Gastroesophageal sphincter (tissue), 4 donors: ENCODE results near the gene CBFB. TPM values are rescaled to one million over a fixed set of nuclear protein-coding genes. Genes with fewer than 3 reads are reported as not detected.

ENCODE experiments used
- ATAC-seq: fragments of 150-250 bp; one replicate; pipeline ENCODE4 v1.9.1; 2016; ENCODE audit warnings: mild to moderate bottlenecking, moderate library complexity
- H3K27ac ChIP-seq, 4 donors: fragments of 200-600 bp; sonication (generic) in 3 of 4; 1 replicate in 3 of 4; 2 replicates in 1 of 4; pipeline ENCODE4 v1.5.1; 2016 to 2019
- H3K27me3 ChIP-seq: fragments of 200-600 bp; sonication (generic); one replicate; pipeline ENCODE4 v1.5.1; 2019
- H3K36me3 ChIP-seq, 2 donors: fragments of 200-600 bp; sonication (generic); one replicate each; pipeline ENCODE4 v1.5.1; 2019; ENCODE audit warnings: control low read depth in 1 of 2
- H3K4me1 ChIP-seq, 3 donors: fragments of 200-600 bp; sonication (generic); 1 replicate in 2 of 3; 2 replicates in 1 of 3; pipeline ENCODE4 v1.5.1; 2016 to 2019; ENCODE audit warnings: control low read depth in 2 of 3
- H3K4me3 ChIP-seq, 2 donors: fragments of 200-600 bp; sonication (generic); one replicate each; pipeline ENCODE4 v1.5.1; 2019; ENCODE audit warnings: mild to moderate bottlenecking in 1 of 2, moderate library complexity in 1 of 2
- H3K9me3 ChIP-seq, 3 donors: fragments of 200-600 bp; sonication (generic); one replicate each; pipeline ENCODE4 v1.5.1; 2017 to 2019; ENCODE audit warnings: control low read depth in 2 of 3
- EP300 ChIP-seq: sonication (generic); formaldehyde crosslinking; IDR thresholded peaks from one replicate; pipeline ENCODE4 v1.6.1; 2017; ENCODE audit warnings: antibody characterized with exemption, mild to moderate bottlenecking
- POLR2A ChIP-seq, 2 donors: fragments of 450-650 bp; IDR thresholded peaks; one replicate each; pipeline ENCODE4 v1.6.1; 2017; ENCODE audit warnings: antibody characterized with exemption in 2 of 2, mild to moderate bottlenecking in 2 of 2, moderate library complexity in 1 of 2
- POLR2AphosphoS5 ChIP-seq: sonication (generic); formaldehyde crosslinking; IDR thresholded peaks from one replicate; pipeline ENCODE4 v1.6.1; 2017; ENCODE audit warnings: antibody characterized with exemption
- WGBS, 2 donors: methylation state at CpG; one replicate each; pipeline ENCODE4 v1.1.5; 2018; ENCODE audit warnings: low coverage in 1 of 2; 5-methylcytosine and 5-hydroxymethylcytosine counted together
- total RNA-seq, 4 donors: library from RNA; depleted of rRNA; stranded (reverse); fragments of >200 nt; gene quantifications; one replicate each; pipeline ENCODE4 v1.1.0, GENCODE V29; 2016
- TF ChIP-seq, protein P1 (sequence below), 4 experiments: fragments of 200-600 bp in 2 of 4; fragments of 450-650 bp in 2 of 4; sonication (generic) in 1 of 4; IDR thresholded peaks; one replicate each; pipeline ENCODE4 v1.5.1; 2017 to 2019; ENCODE audit warnings: antibody characterized with exemption in 4 of 4, mild to moderate bottlenecking in 2 of 4, moderate library complexity in 2 of 4

The CBFB gene
- 10 to 100 TPM; 26.5 to 39.3 (median 27.5) TPM for total RNA-seq

DNA sequence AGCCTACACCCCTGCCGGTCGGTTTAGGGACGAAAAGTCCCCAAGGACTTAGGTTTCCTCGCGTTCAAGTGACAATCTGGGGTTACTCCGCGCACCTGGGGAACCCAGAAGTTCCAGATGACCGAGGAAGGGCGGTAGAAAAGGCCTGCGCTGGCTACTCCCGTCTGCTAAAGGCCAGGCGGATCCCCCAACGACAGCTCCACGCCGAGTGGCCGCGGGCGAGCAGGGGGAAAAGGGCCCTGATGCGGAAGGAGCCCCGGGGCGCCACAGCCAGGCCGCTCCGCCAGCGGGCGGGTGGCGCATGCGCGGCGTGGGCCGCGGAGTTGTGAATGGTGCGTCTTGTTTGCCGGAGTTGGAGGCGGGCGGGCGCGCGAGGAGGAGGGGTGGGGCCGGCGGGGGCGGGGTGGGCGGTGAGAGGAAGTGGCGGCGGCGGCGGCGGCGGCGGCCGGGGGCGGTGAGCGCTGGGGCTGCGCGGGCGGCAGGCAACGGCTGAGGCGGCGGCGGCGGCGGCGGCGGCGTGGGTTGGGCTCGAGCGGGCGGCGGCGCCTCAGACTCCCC lies at the start of gene CBFB:
CBFB (plus strand) TSS at position 454 of the 558 bp plus-strand sequence. CDS start 259 bp downstream, outside the sequence.
- H3K4me3 ChIP-seq, result peak within 1 kb of the TSS; percentile 80 to 98
- H3K36me3 ChIP-seq, result no peaks in the 10 kb centered on the region
- no peaks in the 10 kb centered on the region for H3K9me3 ChIP-seq
- no peaks in the 10 kb centered on the region for H3K27me3 ChIP-seq
- peaks cover 0 to 46% (median 12%) of the 10 kb centered on the region in 3 donors for H3K4me1 ChIP-seq
- WGBS, 2 donors, result no CpG with 5 or more reads among the region's 69 CpGs
- peak; percentile 44 to 88 for TF ChIP-seq POLR2A (IDR thresholded peaks at IDR 0.05)
- TF ChIP-seq POLR2AphosphoS5, result peak; percentile 82
- TF ChIP-seq, protein P1, sequence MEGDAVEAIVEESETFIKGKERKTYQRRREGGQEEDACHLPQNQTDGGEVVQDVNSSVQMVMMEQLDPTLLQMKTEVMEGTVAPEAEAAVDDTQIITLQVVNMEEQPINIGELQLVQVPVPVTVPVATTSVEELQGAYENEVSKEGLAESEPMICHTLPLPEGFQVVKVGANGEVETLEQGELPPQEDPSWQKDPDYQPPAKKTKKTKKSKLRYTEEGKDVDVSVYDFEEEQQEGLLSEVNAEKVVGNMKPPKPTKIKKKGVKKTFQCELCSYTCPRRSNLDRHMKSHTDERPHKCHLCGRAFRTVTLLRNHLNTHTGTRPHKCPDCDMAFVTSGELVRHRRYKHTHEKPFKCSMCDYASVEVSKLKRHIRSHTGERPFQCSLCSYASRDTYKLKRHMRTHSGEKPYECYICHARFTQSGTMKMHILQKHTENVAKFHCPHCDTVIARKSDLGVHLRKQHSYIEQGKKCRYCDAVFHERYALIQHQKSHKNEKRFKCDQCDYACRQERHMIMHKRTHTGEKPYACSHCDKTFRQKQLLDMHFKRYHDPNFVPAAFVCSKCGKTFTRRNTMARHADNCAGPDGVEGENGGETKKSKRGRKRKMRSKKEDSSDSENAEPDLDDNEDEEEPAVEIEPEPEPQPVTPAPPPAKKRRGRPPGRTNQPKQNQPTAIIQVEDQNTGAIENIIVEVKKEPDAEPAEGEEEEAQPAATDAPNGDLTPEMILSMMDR (IDR thresholded peaks at IDR 0.05), result peak in 2 of 4 experiments; percentile 23 to 28
- no peak for TF ChIP-seq EP300
- ATAC-seq, result peak; percentile 94
- H3K27ac ChIP-seq, result peak within 1 kb of the TSS; percentile 98 to 99 (median 98)

DNA sequence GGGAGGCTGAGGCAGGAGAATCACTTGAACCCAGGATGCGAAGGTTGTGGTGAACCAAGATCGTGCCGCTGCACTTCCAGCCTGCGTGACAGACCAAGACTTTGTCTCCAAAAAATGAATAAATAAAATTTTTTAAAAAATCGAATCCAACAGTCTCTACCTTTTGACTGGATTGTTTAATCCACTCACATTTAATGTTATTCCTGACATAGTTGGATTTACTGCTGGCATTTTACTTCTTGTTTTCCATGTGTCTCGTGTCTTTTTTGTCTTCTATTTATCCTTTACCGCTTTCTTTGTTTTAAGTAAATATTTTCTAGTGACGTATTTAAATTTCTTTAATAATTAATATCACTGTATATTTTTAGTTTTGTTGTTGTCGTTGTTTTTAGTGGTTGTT lies 45.9 kb upstream of the CBFB start:
- Histone ChIP-seq H3K27me3 (no peaks in the 10 kb centered on the region), H3K4me1 (peaks cover 0 to 14% (median 0%) of the 10 kb centered on the region in 3 donors), H3K4me3 (no peak overlapping the region), H3K9me3 (no peaks in the 10 kb centered on the region), H3K36me3 (no peaks in the 10 kb centered on the region), H3K27ac (no peak overlapping the region)
- WGBS, 2 donors, result 94 to 95% methylated on average over 6 to 9 of the region's 9 CpGs
- no peak for ATAC-seq
- TF ChIP-seq POLR2A (IDR thresholded peaks at IDR 0.05) (no peak), EP300 (no peak), POLR2AphosphoS5 (no peak)
- TF ChIP-seq, protein P1 (IDR thresholded peaks at IDR 0.05), result no peak

DNA sequence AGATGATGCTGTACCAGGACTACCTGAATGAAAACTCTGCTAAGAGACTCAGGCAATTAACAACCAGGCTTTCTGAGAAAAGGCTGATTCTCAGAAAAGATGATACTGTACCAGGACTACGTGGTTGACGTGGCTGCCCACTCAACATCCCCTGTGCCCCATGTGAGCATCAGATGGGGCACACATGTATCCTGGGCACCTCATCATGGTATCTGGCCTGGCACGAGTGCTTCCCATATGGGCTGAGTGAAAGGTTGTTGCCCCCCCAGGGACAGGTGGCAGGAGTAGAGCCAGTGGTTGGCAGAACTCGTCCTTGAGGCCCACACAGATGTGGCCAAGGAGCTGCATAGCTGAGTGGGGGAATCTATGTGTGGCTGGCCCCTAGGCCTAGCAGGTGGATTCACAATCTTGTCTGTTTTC lies 44.0 kb upstream of the CBFB start:
- Histone ChIP-seq H3K4me3 (no peak overlapping the region), H3K27me3 (no peaks in the 10 kb centered on the region), H3K4me1 (no peaks in the 10 kb centered on the region), H3K9me3 (no peaks in the 10 kb centered on the region), H3K36me3 (no peaks in the 10 kb centered on the region), H3K27ac (no peak overlapping the region)
- TF ChIP-seq, protein P1 (IDR thresholded peaks at IDR 0.05), result no peak
- TF ChIP-seq POLR2A (IDR thresholded peaks at IDR 0.05) (no peak), EP300 (no peak), POLR2AphosphoS5 (no peak)
- WGBS, 2 donors, result 100% methylated on average over 1 of the region's 4 CpGs; no CpG with 5 or more reads in 1 of the 2 donors
- no peak for ATAC-seq

DNA sequence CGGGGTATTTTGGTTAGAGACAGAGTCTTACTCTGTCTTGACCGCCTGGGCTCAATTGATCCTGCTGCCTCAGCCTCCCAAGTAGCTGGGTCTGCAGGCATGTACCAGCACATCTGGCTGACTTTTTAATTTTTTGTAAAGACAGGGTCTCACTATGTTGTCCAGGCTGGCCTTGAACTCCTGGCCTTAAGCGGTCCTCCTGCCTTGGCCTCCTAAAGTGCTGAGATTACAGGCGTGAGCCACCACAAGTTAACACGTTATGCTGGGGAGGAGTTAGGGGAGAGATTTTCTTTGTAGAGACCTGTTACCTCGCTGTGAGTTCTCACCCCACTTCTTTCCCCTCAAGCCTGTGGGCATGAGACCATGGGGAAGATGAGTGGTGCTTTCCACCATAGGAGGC lies 42.4 kb upstream of the CBFB start:
- 94 to 100% methylated on average over 2 of the region's 6 CpGs for WGBS, 2 donors
- TF ChIP-seq EP300, result no peak
- no peak for TF ChIP-seq POLR2AphosphoS5
- no peak for TF ChIP-seq POLR2A (IDR thresholded peaks at IDR 0.05)
- TF ChIP-seq, protein P1 (IDR thresholded peaks at IDR 0.05), result no peak
- no peaks in the 10 kb centered on the region for H3K9me3 ChIP-seq
- no peaks in the 10 kb centered on the region for H3K4me1 ChIP-seq
- no peak overlapping the region for H3K4me3 ChIP-seq
- H3K27ac ChIP-seq, result no peak overlapping the region
- no peaks in the 10 kb centered on the region for H3K27me3 ChIP-seq
- H3K36me3 ChIP-seq, result no peaks in the 10 kb centered on the region
- no peak for ATAC-seq

DNA sequence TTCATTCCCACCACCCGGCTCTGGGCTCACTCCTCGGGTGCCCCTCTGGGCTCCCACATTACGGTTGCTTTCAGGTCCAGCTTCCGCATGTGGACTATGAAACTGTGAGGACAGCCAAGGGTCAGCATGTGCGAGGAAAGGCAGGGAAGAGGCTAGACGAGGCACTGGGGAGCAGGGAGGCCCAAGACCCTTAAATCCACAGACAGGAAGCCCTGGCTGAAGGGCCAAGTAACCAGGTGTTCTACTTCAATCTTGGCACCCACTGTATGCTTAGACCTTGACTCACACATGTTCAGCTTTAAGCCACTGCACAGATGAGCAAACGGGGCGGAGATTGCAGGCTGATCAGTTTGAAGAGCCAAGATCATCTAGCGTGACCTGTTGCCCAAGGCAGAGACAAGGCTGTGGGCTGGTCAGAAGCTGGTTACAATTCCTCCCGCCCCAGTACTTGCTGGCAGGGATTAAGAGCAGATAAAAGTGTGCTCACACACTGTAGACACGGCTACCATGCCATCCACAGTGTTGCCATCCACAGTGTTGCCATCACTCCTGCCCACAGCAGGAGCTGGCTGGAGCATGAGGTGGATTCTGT lies 40.7 kb upstream of the CBFB start, which contains the start of gene CES4A:
CES4A (plus strand) TSS at position 393 of the 592 bp plus-strand sequence; CDS start at position 577, 184 bp downstream.
- no peak for TF ChIP-seq EP300
- no peak for TF ChIP-seq POLR2A (IDR thresholded peaks at IDR 0.05)
- no peak for TF ChIP-seq POLR2AphosphoS5
- TF ChIP-seq, protein P1 (IDR thresholded peaks at IDR 0.05), result no peak
- no peaks in the 10 kb centered on the region for H3K4me1 ChIP-seq
- H3K4me3 ChIP-seq, result no peak within 1 kb of the TSS
- ATAC-seq, result peak; percentile 61
- no peak within 1 kb of the TSS for H3K27ac ChIP-seq
- no peaks in the 10 kb centered on the region for H3K27me3 ChIP-seq
- no peaks in the 10 kb centered on the region for H3K36me3 ChIP-seq
- 54 to 59% methylated on average over 6 to 7 of the region's 11 CpGs for WGBS, 2 donors
- H3K9me3 ChIP-seq, result no peaks in the 10 kb centered on the region
